Liver (tissue), 9 donors: Measurements from ENCODE around the gene CFI. TPM values are rescaled to one million over a fixed set of nuclear protein-coding genes. Genes with fewer than 3 reads are reported as not detected.

Experiments
- DNase-seq: peaks from one replicate; pipeline ENCODE4 v3.0.0-alpha.2; 2017; ENCODE audit warnings: low spot score
- H3K27ac ChIP-seq, 2 donors: one replicate each; pipeline ENCODE4 v1.7.0; 2013; ENCODE audit warnings: inconsistent platforms in 2 of 2, low read length in 2 of 2, control low read depth in 1 of 2, low read depth in 1 of 2, mild to moderate bottlenecking in 1 of 2
- H3K27me3 ChIP-seq, 4 donors: one replicate each; pipeline versions ENCODE4 v1.6.1 to v1.7.0; 2013; ENCODE audit warnings: low read length in 3 of 4, inconsistent platforms in 1 of 4, mild to moderate bottlenecking in 1 of 4, moderate library complexity in 1 of 4; ENCODE audit not compliant: control insufficient read depth in 4 of 4, insufficient read depth in 4 of 4
- H3K36me3 ChIP-seq, 4 donors: one replicate each; pipeline versions ENCODE4 v1.6.1 to v1.7.0; 2013; ENCODE audit warnings: low read length in 3 of 4, mild to moderate bottlenecking in 3 of 4, low read depth in 1 of 4, moderate library complexity in 1 of 4; ENCODE audit not compliant: control insufficient read depth in 4 of 4, insufficient read depth in 3 of 4
- H3K4me1 ChIP-seq, 4 donors: one replicate each; pipeline versions ENCODE4 v1.6.1 to v1.7.0; 2013; ENCODE audit warnings: low read length in 3 of 4, mild to moderate bottlenecking in 3 of 4, moderate library complexity in 1 of 4; ENCODE audit not compliant: control insufficient read depth in 4 of 4, insufficient read depth in 4 of 4
- H3K4me3 ChIP-seq, 3 donors: one replicate each; pipeline versions ENCODE4 v1.6.1 to v1.7.0; 2013; ENCODE audit warnings: low read length in 3 of 3, control low read depth in 1 of 3, low read depth in 1 of 3, mild to moderate bottlenecking in 1 of 3
- H3K9ac ChIP-seq, 2 donors: one replicate each; pipeline ENCODE4 v1.7.0; 2013; ENCODE audit warnings: low read length in 2 of 2, mild to moderate bottlenecking in 2 of 2, moderate library complexity in 2 of 2, control low read depth in 1 of 2, low read depth in 1 of 2
- H3K9me3 ChIP-seq, 4 donors: one replicate each; pipeline versions ENCODE4 v1.6.1 to v1.7.0; 2013; ENCODE audit warnings: low read length in 3 of 4; ENCODE audit not compliant: control insufficient read depth in 4 of 4
- FOXA1 ChIP-seq: IDR thresholded peaks from 2 replicates; pipeline ENCODE4 v1.6.1; 2016; ENCODE audit warnings: antibody characterized with exemption
- FOXA2 ChIP-seq: IDR thresholded peaks from 2 replicates; pipeline ENCODE4 v1.6.1; 2016; ENCODE audit warnings: antibody characterized with exemption
- NR2F2 ChIP-seq: IDR thresholded peaks from 2 replicates; pipeline ENCODE4 v1.6.1; 2016; ENCODE audit warnings: antibody characterized with exemption
- RAD21 ChIP-seq, 2 donors: IDR thresholded peaks; 2 replicates each; pipeline ENCODE4 v1.6.1; 2016; ENCODE audit warnings: antibody characterized with exemption in 2 of 2, mild to moderate bottlenecking in 2 of 2
- SP1 ChIP-seq: IDR thresholded peaks from 2 replicates; pipeline ENCODE4 v1.6.1; 2018; ENCODE audit warnings: antibody characterized with exemption, mild to moderate bottlenecking
- TAF1 ChIP-seq: conservative IDR thresholded peaks from 2 replicates; pipeline ENCODE4 v1.6.1; 2016; ENCODE audit warnings: antibody characterized with exemption, mild to moderate bottlenecking
- YY1 ChIP-seq: IDR thresholded peaks from 2 replicates; pipeline ENCODE4 v1.6.1; 2016; ENCODE audit warnings: antibody characterized with exemption, mild to moderate bottlenecking
- WGBS: extraction: QIAGEN DNeasy Blood & Tissue Kit; methylation state at CpG from one replicate; pipeline ENCODE4 v1.1.7; 2013; 5-methylcytosine and 5-hydroxymethylcytosine counted together
- polyA plus RNA-seq, 2 donors: library from polyadenylated mRNA; stranded (reverse) in 1 of 2; unstranded in 1 of 2; fragments of 200-250 nt in 1 of 2; fragments of >200 nt in 1 of 2; fragmentation: Nextera tagmentation in 1 of 2; extraction: Ambion mirVana in 1 of 2; gene quantifications; one replicate each; pipeline versions ENCODE4 v1.2.1 to v1.2.3, GENCODE V29; 2013 to 2015
- total RNA-seq, 2 donors: library from RNA; depleted of rRNA; stranded (reverse); fragments of >200 nt; gene quantifications; one replicate each; pipeline ENCODE4 v1.2.3, GENCODE V29; 2014
- TF ChIP-seq, protein P1 (sequence below): IDR thresholded peaks from 2 replicates; pipeline ENCODE4 v1.6.1; 2016; ENCODE audit warnings: antibody characterized with exemption
- TF ChIP-seq, protein P2 (sequence below): IDR thresholded peaks from 2 replicates; pipeline ENCODE4 v1.6.1; 2016; ENCODE audit warnings: antibody characterized with exemption
- TF ChIP-seq, protein P3 (sequence below): fragments of 150-350 bp; IDR thresholded peaks from 2 replicates; pipeline ENCODE4 v1.5.1; 2017; ENCODE audit warnings: improper control_type of control experiment, low read depth, low read length; ENCODE audit not compliant: missing input control
- TF ChIP-seq, protein P4 (sequence below): IDR thresholded peaks from 2 replicates; pipeline ENCODE4 v1.6.1; 2016; ENCODE audit warnings: antibody characterized with exemption
- donor health status: healthy.
- donor health status: healthy.
- donor health status: healthy.
- donor health status: healthy.
- donor health status: healthy.

The CFI gene
- total and polyA plus RNA-seq, 4 donors: 232 to 598 (median 500) TPM

DNA sequence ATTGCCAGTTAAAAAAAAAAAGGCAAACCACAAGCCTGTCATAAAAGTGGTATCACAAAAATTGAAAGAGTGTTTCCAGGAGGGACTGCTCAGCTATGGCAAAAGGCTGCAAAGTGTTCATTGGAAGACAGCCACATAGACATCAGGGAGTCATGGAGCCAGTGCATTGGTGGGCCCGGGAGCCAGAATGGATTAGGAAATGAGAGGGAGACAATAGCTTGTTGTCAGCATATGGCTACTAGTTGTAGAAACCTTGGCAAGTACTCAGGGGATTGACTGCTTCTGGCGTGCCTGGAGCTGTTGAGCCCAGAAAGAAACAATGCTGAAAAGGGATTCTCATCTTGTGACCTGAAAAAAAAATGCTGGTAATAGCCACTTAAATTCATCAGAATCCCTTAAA lies 18.8 kb upstream of the CFI start:
- H3K36me3 ChIP-seq: peaks cover 5 to 43% (median 20%) of the 10 kb centered on the region in 4 donors
- 93% methylated on average over 2 of the region's 2 CpGs for WGBS
- H3K4me1 ChIP-seq: peaks cover 2 to 15% (median 10%) of the 10 kb centered on the region in 4 donors
- H3K27me3 ChIP-seq: no peaks in the 10 kb centered on the region
- no peak overlapping the region for H3K27ac ChIP-seq
- no peak overlapping the region for H3K4me3 ChIP-seq
- DNase-seq: no peak
- TF ChIP-seq TAF1 (no peak), YY1 (no peak), FOXA2 (no peak), NR2F2 (no peak), FOXA1 (no peak), RAD21 (IDR thresholded peaks at IDR 0.05) (no peak), SP1 (no peak)
- TF ChIP-seq, protein P1, sequence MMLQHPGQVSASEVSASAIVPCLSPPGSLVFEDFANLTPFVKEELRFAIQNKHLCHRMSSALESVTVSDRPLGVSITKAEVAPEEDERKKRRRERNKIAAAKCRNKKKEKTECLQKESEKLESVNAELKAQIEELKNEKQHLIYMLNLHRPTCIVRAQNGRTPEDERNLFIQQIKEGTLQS: no peak
- TF ChIP-seq, protein P2, sequence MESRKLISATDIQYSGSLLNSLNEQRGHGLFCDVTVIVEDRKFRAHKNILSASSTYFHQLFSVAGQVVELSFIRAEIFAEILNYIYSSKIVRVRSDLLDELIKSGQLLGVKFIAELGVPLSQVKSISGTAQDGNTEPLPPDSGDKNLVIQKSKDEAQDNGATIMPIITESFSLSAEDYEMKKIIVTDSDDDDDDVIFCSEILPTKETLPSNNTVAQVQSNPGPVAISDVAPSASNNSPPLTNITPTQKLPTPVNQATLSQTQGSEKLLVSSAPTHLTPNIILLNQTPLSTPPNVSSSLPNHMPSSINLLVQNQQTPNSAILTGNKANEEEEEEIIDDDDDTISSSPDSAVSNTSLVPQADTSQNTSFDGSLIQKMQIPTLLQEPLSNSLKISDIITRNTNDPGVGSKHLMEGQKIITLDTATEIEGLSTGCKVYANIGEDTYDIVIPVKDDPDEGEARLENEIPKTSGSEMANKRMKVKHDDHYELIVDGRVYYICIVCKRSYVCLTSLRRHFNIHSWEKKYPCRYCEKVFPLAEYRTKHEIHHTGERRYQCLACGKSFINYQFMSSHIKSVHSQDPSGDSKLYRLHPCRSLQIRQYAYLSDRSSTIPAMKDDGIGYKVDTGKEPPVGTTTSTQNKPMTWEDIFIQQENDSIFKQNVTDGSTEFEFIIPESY: no peak
- H3K9me3 ChIP-seq: no peaks in the 10 kb centered on the region
- H3K9ac ChIP-seq: no peak overlapping the region

DNA sequence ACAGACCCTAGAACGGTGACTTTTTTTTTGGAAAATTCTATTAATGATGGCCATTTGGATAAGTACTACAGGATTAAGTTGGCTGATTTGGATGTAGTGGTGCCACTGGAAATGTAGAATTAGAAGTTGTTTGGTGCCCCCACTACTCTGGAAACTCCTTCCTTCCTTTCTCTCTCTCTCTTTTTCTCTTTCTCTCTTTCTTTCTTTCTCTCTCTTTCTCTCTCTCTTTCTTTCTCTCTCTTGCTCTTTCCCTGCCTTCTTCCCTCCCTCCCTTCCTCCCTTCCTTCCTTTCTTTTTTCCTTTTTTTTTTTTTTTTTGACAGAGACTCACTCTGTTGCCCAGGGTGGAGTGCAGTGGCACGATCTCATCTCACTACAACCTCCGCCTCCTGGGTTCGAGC lies 16.5 kb upstream of the CFI start:
- no peak overlapping the region for H3K27ac ChIP-seq
- DNase-seq: no peak
- H3K4me1 ChIP-seq: peaks cover 2 to 20% (median 16%) of the 10 kb centered on the region in 4 donors
- WGBS: 97% methylated on average over 4 of the region's 4 CpGs
- no peak overlapping the region for H3K9ac ChIP-seq
- no peak overlapping the region for H3K4me3 ChIP-seq
- TF ChIP-seq, protein P3, sequence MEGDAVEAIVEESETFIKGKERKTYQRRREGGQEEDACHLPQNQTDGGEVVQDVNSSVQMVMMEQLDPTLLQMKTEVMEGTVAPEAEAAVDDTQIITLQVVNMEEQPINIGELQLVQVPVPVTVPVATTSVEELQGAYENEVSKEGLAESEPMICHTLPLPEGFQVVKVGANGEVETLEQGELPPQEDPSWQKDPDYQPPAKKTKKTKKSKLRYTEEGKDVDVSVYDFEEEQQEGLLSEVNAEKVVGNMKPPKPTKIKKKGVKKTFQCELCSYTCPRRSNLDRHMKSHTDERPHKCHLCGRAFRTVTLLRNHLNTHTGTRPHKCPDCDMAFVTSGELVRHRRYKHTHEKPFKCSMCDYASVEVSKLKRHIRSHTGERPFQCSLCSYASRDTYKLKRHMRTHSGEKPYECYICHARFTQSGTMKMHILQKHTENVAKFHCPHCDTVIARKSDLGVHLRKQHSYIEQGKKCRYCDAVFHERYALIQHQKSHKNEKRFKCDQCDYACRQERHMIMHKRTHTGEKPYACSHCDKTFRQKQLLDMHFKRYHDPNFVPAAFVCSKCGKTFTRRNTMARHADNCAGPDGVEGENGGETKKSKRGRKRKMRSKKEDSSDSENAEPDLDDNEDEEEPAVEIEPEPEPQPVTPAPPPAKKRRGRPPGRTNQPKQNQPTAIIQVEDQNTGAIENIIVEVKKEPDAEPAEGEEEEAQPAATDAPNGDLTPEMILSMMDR: no peak
- TF ChIP-seq, protein P4, sequence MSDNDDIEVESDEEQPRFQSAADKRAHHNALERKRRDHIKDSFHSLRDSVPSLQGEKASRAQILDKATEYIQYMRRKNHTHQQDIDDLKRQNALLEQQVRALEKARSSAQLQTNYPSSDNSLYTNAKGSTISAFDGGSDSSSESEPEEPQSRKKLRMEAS: no peak
- peaks cover 5 to 28% (median 17%) of the 10 kb centered on the region in 4 donors for H3K36me3 ChIP-seq
- H3K27me3 ChIP-seq: no peaks in the 10 kb centered on the region
- H3K9me3 ChIP-seq: no peaks in the 10 kb centered on the region

DNA sequence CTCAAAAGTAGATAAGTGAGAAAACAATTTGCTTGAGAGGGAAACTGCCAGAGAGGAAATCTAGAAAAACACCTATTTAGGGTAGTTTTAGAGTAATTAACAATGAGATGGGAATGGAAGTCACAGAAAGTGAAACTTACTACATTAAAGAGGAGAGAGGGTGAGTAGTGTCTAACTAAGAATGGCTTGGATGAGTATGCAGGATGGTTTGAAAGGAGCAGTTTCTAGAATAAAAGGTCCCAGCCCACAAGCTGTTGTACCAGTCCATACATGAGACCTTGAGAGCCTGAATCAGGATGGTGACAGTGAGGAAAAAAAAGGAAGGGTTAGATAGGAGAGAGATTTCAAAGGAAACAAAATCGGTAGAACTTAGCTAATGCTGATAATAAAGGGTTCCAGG lies 15.1 kb upstream of the CFI start:
- Histone ChIP-seq H3K4me1 (peaks cover 2 to 20% (median 16%) of the 10 kb centered on the region in 4 donors), H3K27me3 (no peaks in the 10 kb centered on the region), H3K9me3 (no peaks in the 10 kb centered on the region), H3K27ac (no peak overlapping the region), H3K36me3 (peaks cover 2 to 18% (median 11%) of the 10 kb centered on the region in 4 donors), H3K9ac (no peak overlapping the region), H3K4me3 (no peak overlapping the region)
- DNase-seq: no peak
- TF ChIP-seq, protein P2: no peak
- TF ChIP-seq, protein P4: no peak
- TF ChIP-seq, protein P3: no peak
- no peak for TF ChIP-seq NR2F2
- WGBS: 59% methylated on average over 1 of the region's 1 CpG
